GM12864 (cell line): Measurements from ENCODE around the gene ETS2.

Experiments used
- DNase-seq: peaks from one replicate; pipeline ENCODE4 v3.0.0-alpha.2; 2011; ENCODE audit warnings: low read depth
- H3K4me3 ChIP-seq: 2 replicates; pipeline ENCODE4 v1.5.1; 2011; ENCODE audit warnings: mild to moderate bottlenecking, low read depth, low read length, control low read depth
- TF ChIP-seq, protein P1 (sequence below): IDR thresholded peaks from 2 replicates; pipeline ENCODE4 v1.5.1; 2011; ENCODE audit warnings: low read depth, mild to moderate bottlenecking, moderate library complexity, low read length, control low read depth, inconsistent platforms; ENCODE audit errors: missing control alignments

ETS2 gene

DNA sequence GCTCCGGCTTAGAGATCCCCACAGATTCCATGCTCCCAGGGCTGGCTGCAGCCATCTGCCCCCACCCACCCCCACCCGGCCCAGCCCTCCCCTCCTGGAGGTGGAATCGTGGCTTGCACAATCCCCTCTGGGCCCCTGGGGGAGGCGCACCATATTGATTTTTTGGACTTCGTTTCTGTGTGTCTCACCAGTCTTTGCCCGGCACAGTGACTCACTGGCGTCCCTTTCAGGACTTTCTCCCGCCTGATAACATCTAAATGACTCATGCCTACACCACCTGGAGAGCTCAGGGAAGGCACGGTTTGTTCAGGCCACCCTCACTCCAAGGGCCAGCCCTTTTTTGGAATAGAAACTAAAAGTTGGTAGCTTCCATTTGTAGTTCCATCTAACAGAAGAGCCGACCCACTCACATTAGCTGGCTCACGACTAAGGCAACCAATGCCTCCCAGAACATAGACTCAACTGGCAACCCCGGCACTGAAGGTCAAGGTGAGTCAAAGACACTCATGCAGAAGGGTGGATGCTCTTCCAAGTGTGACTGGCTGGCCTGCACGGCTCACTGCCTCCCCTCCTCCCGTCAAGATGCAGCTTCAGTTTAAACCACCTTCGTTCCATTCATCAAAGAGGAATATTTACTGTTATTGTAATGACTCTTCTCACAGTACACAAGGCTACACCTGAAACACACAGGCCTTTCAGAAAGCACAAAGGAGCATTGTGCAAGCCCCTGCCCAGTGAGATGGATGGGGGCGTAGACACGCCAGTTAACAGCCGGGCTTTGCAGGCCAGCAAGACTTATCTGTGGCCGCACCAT, 18.1 kb upstream of the ETS2 start:
- TF ChIP-seq, protein P1, sequence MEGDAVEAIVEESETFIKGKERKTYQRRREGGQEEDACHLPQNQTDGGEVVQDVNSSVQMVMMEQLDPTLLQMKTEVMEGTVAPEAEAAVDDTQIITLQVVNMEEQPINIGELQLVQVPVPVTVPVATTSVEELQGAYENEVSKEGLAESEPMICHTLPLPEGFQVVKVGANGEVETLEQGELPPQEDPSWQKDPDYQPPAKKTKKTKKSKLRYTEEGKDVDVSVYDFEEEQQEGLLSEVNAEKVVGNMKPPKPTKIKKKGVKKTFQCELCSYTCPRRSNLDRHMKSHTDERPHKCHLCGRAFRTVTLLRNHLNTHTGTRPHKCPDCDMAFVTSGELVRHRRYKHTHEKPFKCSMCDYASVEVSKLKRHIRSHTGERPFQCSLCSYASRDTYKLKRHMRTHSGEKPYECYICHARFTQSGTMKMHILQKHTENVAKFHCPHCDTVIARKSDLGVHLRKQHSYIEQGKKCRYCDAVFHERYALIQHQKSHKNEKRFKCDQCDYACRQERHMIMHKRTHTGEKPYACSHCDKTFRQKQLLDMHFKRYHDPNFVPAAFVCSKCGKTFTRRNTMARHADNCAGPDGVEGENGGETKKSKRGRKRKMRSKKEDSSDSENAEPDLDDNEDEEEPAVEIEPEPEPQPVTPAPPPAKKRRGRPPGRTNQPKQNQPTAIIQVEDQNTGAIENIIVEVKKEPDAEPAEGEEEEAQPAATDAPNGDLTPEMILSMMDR = no peak
- DNase-seq = no peak
- H3K4me3 ChIP-seq = no peak overlapping the region

DNA sequence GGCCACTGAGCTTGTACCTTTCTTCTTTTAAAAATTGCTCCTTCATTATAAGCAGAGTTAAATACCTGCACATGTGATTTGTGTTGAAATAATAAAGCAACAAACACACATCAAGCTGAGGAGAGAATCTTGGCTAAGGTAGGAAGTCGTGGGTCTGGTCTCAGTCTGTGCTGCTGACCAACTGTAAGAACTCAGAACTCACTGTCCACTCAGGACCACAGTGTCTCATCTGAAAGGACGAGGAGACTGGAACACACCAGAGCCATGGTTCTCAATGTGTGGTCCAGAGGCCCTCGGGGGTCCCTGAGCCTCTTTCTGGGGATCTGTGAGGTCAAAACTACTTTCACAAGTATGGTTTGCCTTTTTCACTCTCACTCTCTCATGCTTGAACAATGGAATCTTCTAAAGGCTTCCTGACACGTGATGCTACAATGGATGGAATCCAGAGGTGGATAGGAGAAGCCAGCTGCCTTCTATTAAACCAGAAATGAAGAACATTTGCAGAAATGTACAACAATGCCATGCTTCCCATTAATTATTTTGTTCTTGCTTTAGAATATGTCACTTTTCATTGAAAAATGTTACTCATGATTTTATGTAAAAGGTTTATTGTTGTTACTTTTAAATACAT, 17.3 kb upstream of the ETS2 start:
- no peak overlapping the region for H3K4me3 ChIP-seq
- DNase-seq = no peak
- TF ChIP-seq, protein P1 = no peak

DNA sequence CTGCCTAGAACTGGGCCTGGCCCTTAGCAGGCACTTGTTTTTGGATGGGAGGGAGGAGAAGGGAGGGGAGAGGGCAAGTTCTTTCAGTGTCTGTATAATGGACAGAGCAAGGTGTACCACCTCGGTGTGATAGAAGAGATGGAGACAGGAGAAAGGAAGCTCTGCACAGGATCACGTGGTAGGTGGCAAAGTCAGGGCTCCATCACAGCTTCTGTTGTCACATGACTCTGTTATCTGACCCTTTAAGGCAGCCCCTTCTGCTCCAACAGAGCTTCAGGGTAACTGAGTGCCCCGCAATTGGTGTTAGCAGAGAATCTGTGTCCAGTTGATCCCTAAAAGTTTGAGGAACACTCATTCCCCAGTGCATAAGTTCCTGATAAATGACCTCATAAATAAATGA, 16.5 kb upstream of the ETS2 start:
- DNase-seq = no peak
- H3K4me3 ChIP-seq = no peak overlapping the region
- TF ChIP-seq, protein P1 = no peak

DNA sequence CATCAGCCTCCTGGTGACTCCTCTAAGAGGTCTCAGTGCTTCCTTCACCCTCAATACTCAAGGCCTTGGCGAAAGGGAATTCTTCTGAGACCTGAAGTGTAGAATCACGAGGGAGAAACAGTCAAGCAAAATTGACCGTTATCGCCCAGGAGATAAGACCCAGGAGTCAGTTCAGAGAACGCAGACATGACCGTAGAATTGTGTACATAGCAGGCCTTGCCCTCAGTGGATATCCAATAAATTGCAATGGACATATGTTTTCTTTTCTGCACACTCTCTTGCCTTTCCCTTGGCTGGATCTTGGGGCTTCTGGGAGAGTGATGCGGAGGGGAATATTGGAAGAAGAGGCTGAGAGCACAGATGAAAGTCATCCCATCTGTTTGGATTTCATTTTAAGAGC, 15.7 kb upstream of the ETS2 start:
- TF ChIP-seq, protein P1 = no peak
- DNase-seq = no peak
- no peak overlapping the region for H3K4me3 ChIP-seq

DNA sequence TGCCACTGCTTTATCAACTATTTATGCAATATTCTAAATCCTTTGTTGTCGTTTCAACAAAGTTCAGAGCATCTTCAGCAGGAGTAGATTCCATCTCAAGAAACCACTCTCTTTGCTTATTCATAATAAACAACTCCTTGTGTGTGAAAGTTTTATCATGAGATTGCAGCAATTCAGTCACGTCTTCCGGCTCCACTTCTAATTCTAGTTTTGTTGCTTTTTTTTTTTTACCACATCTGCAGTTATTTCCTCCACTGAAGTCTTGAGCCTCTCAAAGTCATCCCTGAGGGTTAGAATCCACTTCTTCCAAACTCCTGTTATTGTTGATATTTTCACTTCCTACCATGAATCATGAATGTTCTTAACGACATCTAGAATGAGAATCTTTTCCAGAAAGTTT, 14.8 kb upstream of the ETS2 start:
- TF ChIP-seq, protein P1 = no peak
- DNase-seq = no peak
- H3K4me3 ChIP-seq = no peak overlapping the region

DNA sequence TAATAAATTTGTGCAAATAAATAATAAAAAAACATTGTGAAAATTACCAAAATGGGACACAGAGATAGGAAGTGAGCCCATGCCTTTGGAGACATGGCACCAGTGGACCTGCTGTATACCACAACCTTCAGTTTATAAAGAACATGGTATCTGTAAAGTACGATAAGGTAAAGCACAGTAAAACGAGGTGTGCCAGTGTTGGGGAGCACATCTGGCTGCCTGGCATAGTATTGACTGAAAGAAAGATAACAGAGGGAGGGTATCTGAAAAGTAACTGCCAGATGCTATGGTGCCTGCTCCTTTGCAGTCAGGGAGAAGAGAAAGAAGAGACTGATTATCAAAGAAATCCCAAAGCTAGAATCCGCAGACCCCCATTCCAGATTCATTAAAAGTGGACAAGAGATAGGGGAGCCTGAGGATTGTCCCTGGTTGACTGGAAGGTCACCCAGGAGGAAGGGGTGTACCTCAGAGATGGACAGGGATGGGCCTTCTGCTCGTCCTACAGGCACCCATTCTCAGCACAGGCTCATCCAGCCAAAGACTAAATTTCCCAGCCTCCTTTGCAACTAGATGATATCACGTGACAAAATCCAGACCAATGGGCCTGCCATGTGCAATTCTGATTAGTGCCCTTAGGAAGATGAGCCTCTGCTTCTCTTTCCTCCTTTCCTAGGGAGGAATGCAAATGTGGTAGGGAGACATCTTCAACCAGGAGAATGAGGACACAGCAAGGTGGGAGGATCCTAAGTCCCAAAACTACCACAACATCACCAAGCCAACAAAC, 12.9 kb upstream of the ETS2 start:
- TF ChIP-seq, protein P1 = no peak

More for the DNA sequence above, 12.9 kb upstream of the ETS2 start:
- no peak overlapping the region for H3K4me3 ChIP-seq
- DNase-seq = no peak
